K562 (cell line): ENCODE results near the gene OR52B6. TPM values are rescaled to one million over a fixed set of nuclear protein-coding genes. Genes with fewer than 3 reads are reported as not detected.

Experiments
- ETV5 ChIP-seq: sonication (generic); formaldehyde crosslinking; IDR thresholded peaks from 2 replicates; pipeline ENCODE4 v1.4.0; 2020; ENCODE audit warnings: low read depth, mild to moderate bottlenecking, missing genetic modification reagents
- GABPB1 ChIP-seq: sonication (generic); formaldehyde crosslinking; IDR thresholded peaks from 2 replicates; pipeline ENCODE4 v1.8.0; 2022; ENCODE audit warnings: mild to moderate bottlenecking, missing genetic modification reagents
- HDAC3 ChIP-seq: fragments of 450-650 bp; IDR thresholded peaks from 2 replicates; pipeline ENCODE4 v1.6.1; 2018; ENCODE audit warnings: borderline replicate concordance, mild to moderate bottlenecking, moderate library complexity; ENCODE audit not compliant: partially characterized antibody
- HEY1 ChIP-seq: fragments of 250-450 bp; sonication (Bioruptor Pico); IDR thresholded peaks from 2 replicates; pipeline ENCODE4 v1.5.0; 2020; ENCODE audit warnings: mild to moderate bottlenecking, moderate library complexity, borderline replicate concordance
- KLF16 ChIP-seq: IDR thresholded peaks from 2 replicates; pipeline ENCODE4 v1.6.1; 2016; ENCODE audit warnings: antibody characterized with exemption
- LCOR ChIP-seq: sonication (generic); formaldehyde crosslinking; IDR thresholded peaks from 2 replicates; pipeline ENCODE4 v1.8.0; 2022; ENCODE audit warnings: mild to moderate bottlenecking, missing genetic modification reagents
- NCOA1 ChIP-seq: fragments of 450-650 bp; IDR thresholded peaks from 2 replicates; pipeline ENCODE4 v1.6.1; 2016; ENCODE audit warnings: low read depth
- NR2C1 ChIP-seq, 2 experiments: fragments of 450-650 bp; IDR thresholded peaks; 2 replicates each; pipeline ENCODE4 v1.6.1; 2017; ENCODE audit warnings: mild to moderate bottlenecking in 2 of 2, antibody characterized with exemption in 1 of 2, inconsistent platforms in 1 of 2, missing compliant biosample characterization in 1 of 2, missing genetic modification characterization in 1 of 2
- PHB2 ChIP-seq: fragments of 450-650 bp; IDR thresholded peaks from 2 replicates; pipeline ENCODE4 v1.6.1; 2017; ENCODE audit warnings: low read depth
- SMAD4 ChIP-seq: fragments of 250-450 bp; sonication (Bioruptor Pico); conservative IDR thresholded peaks from 2 replicates; pipeline ENCODE4 v1.8.0; 2021; ENCODE audit warnings: inconsistent platforms, mild to moderate bottlenecking, moderate library complexity
- SMARCE1 ChIP-seq: fragments of 450-650 bp; IDR thresholded peaks from 2 replicates; pipeline ENCODE4 v1.7.1; 2016; ENCODE audit warnings: mild to moderate bottlenecking
- STAT5A ChIP-seq: IDR thresholded peaks from 2 replicates; pipeline ENCODE4 v1.6.1; 2012; ENCODE audit warnings: low read length, inconsistent platforms, borderline replicate concordance
- ZKSCAN3 ChIP-seq: fragments of 250-450 bp; sonication (Bioruptor Pico); IDR thresholded peaks from 2 replicates; pipeline ENCODE4 v1.4.0; 2020
- ZNF140 ChIP-seq: fragments of 250-450 bp; sonication (Bioruptor Pico); IDR thresholded peaks from 2 replicates; pipeline ENCODE4 v1.8.0; 2021; ENCODE audit warnings: moderate library complexity, mild to moderate bottlenecking, inconsistent platforms
- polyA plus RNA-seq, 8 experiments: library from polyadenylated mRNA; depleted of rRNA in 4 of 8; stranded (reverse) in 5 of 8; unstranded in 3 of 8; fragments of >200 nt; fragmentation: Nextera tagmentation in 2 of 8; fragmentation: Illumina TruSeq in 1 of 8; extraction: Ambion mirVana in 2 of 8; extraction: Trizol in 1 of 8; gene quantifications; 2 replicates each; pipeline versions ENCODE4 v1.2.1 to v1.2.3, GENCODE V29; 2011 to 2014; ENCODE audit warnings: inconsistent platforms in 1 of 8, missing spikeins in 1 of 8
- total RNA-seq, 7 experiments: library from RNA; depleted of rRNA in 6 of 7; stranded (reverse); fragments of >200 nt in 6 of 7; fragmentation: Illumina TruSeq in 2 of 7; extraction: Trizol in 2 of 7; gene quantifications; 2 replicates each; pipeline versions ENCODE4 v1.2.1 to v1.2.3, GENCODE V29; 2011 to 2021; ENCODE audit warnings: low replicate concordance in 1 of 7
- TF ChIP-seq, protein P1 (sequence below): fragments of 450-650 bp; conservative IDR thresholded peaks from 2 replicates; pipeline ENCODE4 v1.6.1; 2016; ENCODE audit warnings: missing genetic modification characterization, low read depth, mild to moderate bottlenecking, control low read depth, missing compliant biosample characterization
- TF ChIP-seq, protein P2 (sequence below), 3 experiments: fragments of 200-800 bp in 1 of 3; fragments of 250-450 bp in 1 of 3; fragments of 450-650 bp in 1 of 3; sonication (Bioruptor Pico) in 1 of 3; sonication (Bioruptor generic) in 1 of 3; formaldehyde crosslinking in 1 of 3; IDR thresholded peaks; 2 replicates each; pipeline versions ENCODE4 v1.6.1 to v1.8.0; 2016 to 2022; ENCODE audit warnings: mild to moderate bottlenecking in 2 of 3, missing genetic modification characterization in 2 of 3, missing compliant biosample characterization in 1 of 3, moderate library complexity in 1 of 3
- TF ChIP-seq, protein P3 (sequence below), 2 experiments: fragments of 150-350 bp in 1 of 2; IDR thresholded peaks; 2 replicates each; pipeline ENCODE4 v1.6.1; 2012 to 2016; ENCODE audit warnings: low read depth in 2 of 2, low read length in 2 of 2, mild to moderate bottlenecking in 1 of 2, moderate library complexity in 1 of 2
- TF ChIP-seq, protein P4 (sequence below): sonication (generic); formaldehyde crosslinking; IDR thresholded peaks from 2 replicates; pipeline ENCODE4 v1.8.0; 2022; ENCODE audit warnings: mild to moderate bottlenecking, missing genetic modification reagents

OR52B6 gene
- total and polyA plus RNA-seq, 9 of the 15 experiments (the other 6 are each of a cell fraction or from before 2014, with no cell fraction given), result not detected

DNA sequence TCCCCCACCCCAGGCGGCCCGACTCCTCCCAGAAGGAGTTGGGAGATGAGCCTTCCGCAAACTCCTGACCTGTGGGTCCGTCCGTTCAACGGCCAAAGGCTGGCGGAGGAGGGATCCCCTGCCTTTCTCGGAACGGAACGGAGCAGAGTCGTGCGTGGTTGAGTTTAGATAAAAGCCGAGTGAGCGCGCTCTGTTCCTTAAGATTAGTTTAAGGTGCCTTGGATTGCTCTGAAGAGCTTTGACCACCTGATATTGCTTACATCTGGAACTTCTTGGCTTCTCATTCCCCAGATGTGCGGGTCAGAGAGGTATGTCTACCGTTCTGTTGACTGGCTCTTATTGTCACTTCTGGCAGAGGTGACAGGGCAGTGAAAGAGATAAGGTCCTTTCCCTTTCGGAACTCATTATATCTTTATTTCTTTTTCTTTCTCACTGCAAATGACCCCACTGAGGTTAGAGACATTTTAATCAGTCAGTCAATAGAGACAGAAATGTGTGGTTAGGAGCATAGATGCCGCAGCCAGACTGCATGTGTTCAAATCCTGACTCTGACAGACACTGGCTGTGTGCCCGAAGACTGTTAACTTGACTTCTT, 16.0 kb downstream of the OR52B6 start, which contains the start of gene TRIM6 (continued):
- TF ChIP-seq, protein P1, sequence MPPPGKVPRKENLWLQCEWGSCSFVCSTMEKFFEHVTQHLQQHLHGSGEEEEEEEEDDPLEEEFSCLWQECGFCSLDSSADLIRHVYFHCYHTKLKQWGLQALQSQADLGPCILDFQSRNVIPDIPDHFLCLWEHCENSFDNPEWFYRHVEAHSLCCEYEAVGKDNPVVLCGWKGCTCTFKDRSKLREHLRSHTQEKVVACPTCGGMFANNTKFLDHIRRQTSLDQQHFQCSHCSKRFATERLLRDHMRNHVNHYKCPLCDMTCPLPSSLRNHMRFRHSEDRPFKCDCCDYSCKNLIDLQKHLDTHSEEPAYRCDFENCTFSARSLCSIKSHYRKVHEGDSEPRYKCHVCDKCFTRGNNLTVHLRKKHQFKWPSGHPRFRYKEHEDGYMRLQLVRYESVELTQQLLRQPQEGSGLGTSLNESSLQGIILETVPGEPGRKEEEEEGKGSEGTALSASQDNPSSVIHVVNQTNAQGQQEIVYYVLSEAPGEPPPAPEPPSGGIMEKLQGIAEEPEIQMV (tag), result no peak
- TF ChIP-seq HDAC3 (peak; percentile 87), LCOR (CRISPR knock-in tag) (peak; percentile 72; the same call in 1 of the 2 replicates), ZKSCAN3 (CRISPR knock-in tag) (no peak), NCOA1 (peak; percentile 88; the same call in 1 of the 2 replicates), KLF16 (peak; percentile 92), PHB2 (peak; percentile 66; the same call in 1 of the 2 replicates), NR2C1 (IDR thresholded peaks at IDR 0.05) (peak; percentile 41; the same call in 1 of the 2 replicates), NR2C1 (tag; IDR thresholded peaks at IDR 0.05) (no peak; the same call in 1 of the 2 replicates), ETV5 (0 out of 2 replicates have a peak, but pooled peaks have one; percentile 28), HEY1 (no peak), SMARCE1 (peak; percentile 73; the same call in 1 of the 2 replicates), SMAD4 (CRISPR knock-in tag) (peak; percentile 87), ZNF140 (CRISPR knock-in tag) (no peak), STAT5A (peak; percentile 95), GABPB1 (CRISPR knock-in tag) (0 out of 2 replicates have a peak, but pooled peaks have one; percentile 36)
- TF ChIP-seq, protein P2, sequence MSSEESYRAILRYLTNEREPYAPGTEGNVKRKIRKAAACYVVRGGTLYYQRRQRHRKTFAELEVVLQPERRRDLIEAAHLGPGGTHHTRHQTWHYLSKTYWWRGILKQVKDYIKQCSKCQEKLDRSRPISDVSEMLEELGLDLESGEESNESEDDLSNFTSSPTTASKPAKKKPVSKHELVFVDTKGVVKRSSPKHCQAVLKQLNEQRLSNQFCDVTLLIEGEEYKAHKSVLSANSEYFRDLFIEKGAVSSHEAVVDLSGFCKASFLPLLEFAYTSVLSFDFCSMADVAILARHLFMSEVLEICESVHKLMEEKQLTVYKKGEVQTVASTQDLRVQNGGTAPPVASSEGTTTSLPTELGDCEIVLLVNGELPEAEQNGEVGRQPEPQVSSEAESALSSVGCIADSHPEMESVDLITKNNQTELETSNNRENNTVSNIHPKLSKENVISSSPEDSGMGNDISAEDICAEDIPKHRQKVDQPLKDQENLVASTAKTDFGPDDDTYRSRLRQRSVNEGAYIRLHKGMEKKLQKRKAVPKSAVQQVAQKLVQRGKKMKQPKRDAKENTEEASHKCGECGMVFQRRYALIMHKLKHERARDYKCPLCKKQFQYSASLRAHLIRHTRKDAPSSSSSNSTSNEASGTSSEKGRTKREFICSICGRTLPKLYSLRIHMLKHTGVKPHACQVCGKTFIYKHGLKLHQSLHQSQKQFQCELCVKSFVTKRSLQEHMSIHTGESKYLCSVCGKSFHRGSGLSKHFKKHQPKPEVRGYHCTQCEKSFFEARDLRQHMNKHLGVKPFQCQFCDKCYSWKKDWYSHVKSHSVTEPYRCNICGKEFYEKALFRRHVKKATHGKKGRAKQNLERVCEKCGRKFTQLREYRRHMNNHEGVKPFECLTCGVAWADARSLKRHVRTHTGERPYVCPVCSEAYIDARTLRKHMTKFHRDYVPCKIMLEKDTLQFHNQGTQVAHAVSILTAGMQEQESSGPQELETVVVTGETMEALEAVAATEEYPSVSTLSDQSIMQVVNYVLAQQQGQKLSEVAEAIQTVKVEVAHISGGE (CRISPR knock-in tag; IDR thresholded peaks at IDR 0.05), result peak in 1 of 3 experiments; percentile 71; a peak in 2 of 6 replicates
- TF ChIP-seq, protein P3, sequence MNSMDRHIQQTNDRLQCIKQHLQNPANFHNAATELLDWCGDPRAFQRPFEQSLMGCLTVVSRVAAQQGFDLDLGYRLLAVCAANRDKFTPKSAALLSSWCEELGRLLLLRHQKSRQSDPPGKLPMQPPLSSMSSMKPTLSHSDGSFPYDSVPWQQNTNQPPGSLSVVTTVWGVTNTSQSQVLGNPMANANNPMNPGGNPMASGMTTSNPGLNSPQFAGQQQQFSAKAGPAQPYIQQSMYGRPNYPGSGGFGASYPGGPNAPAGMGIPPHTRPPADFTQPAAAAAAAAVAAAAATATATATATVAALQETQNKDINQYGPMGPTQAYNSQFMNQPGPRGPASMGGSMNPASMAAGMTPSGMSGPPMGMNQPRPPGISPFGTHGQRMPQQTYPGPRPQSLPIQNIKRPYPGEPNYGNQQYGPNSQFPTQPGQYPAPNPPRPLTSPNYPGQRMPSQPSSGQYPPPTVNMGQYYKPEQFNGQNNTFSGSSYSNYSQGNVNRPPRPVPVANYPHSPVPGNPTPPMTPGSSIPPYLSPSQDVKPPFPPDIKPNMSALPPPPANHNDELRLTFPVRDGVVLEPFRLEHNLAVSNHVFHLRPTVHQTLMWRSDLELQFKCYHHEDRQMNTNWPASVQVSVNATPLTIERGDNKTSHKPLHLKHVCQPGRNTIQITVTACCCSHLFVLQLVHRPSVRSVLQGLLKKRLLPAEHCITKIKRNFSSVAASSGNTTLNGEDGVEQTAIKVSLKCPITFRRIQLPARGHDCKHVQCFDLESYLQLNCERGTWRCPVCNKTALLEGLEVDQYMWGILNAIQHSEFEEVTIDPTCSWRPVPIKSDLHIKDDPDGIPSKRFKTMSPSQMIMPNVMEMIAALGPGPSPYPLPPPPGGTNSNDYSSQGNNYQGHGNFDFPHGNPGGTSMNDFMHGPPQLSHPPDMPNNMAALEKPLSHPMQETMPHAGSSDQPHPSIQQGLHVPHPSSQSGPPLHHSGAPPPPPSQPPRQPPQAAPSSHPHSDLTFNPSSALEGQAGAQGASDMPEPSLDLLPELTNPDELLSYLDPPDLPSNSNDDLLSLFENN (IDR thresholded peaks at IDR 0.05; ENCODE audit: low read depth in 2 of 2, low read length in 2 of 2), result peak in 1 of 2 experiments; percentile 74; a peak in 1 of 4 replicates
- TF ChIP-seq, protein P4, sequence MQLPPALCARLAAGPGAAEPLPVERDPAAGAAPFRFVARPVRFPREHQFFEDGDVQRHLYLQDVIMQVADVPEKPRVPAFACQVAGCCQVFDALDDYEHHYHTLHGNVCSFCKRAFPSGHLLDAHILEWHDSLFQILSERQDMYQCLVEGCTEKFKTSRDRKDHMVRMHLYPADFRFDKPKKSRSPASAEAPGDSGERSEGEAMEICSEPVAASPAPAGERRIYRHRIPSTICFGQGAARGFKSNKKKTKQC (CRISPR knock-in tag), result no peak
